Ovary (tissue), 3 donors: ENCODE measurements around the gene GSTM1.

ENCODE experiments used
- CTCF ChIP-seq, 3 donors: fragments of 450-650 bp in 2 of 3; fragments of 200-600 bp in 1 of 3; IDR thresholded peaks; one replicate each; pipeline versions ENCODE4 v1.5.1 to v1.8.0; 2016 to 2022; ENCODE audit warnings: antibody characterized with exemption in 3 of 3, mild to moderate bottlenecking in 1 of 3
- EP300 ChIP-seq: sonication (generic); formaldehyde crosslinking; IDR thresholded peaks from one replicate; pipeline ENCODE4 v1.6.1; 2017; ENCODE audit warnings: antibody characterized with exemption
- POLR2A ChIP-seq: fragments of 450-650 bp; IDR thresholded peaks from one replicate; pipeline ENCODE4 v1.6.1; 2017; ENCODE audit warnings: antibody characterized with exemption, mild to moderate bottlenecking, moderate library complexity
- donor health status: DM: no; HTN: no; CAD: no.

DNA sequence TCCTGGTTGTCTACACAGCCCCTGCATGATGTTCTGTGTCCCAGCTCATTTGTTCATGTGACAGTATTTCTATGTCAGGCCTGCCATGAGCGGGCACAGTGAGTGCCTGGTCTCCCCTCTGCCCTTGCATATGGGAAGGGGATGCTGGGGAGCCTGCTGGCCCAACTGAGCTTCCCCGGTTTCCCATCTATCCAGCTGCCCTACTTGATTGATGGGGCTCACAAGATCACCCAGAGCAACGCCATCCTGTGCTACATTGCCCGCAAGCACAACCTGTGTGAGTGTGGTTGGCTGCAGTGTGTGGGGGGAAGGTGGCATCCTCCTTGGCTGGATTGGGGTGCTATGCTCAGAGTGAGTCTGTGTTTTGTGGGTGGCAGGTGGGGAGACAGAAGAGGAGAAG lies 30.2 kb upstream of the GSTM1 start:
- TF ChIP-seq CTCF (IDR thresholded peaks at IDR 0.05) (no peak), POLR2A (no peak), EP300 (no peak)
